Astrocyte (in vitro differentiated cells and primary cell): ENCODE data around the gene RGMB.

Source experiments
- EZH2 ChIP-seq: IDR thresholded peaks from 2 replicates; pipeline ENCODE4 v1.6.1; 2012; ENCODE audit warnings: mild to moderate bottlenecking, low read length, inconsistent platforms; ENCODE audit not compliant: insufficient read depth
- TF ChIP-seq, protein P1 (sequence below): IDR thresholded peaks from 2 replicates; pipeline ENCODE4 v1.5.1; 2011; ENCODE audit warnings: low read depth, mild to moderate bottlenecking, inconsistent platforms, low read length, moderate library complexity; ENCODE audit not compliant: insufficient read depth

DNA sequence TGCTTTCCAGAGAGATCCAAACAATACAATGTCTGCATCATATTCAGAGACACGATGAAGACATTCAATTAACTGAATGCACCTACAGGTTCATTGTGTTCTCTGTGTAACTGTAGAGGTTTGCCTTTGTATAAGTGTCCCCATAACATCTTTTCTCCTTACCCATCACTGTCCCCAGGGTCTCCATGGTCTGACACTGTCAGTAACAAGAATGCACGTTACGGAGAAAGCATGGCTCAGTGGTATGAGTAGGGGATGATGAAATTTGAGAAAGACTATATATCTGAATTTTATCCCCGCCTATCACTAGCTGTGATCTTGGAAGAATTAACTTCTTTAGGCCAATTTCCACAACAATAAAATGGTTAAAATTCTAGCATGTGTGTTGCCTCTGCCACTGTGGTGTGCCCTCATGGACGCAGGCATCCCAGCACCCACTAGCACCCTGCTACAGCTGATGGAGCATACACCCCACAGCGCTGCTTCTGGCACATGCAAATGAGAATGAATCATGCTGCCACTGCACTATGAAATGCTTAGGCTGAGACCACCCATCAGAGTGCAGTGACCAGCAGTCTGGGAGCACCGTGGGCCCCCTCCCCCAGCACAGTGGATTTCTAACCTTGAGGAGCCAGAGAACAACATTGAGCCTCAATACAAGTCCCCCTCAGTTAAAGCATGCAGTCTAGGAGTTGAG is 54.3 kb downstream of the RGMB start:
- TF ChIP-seq, protein P1, sequence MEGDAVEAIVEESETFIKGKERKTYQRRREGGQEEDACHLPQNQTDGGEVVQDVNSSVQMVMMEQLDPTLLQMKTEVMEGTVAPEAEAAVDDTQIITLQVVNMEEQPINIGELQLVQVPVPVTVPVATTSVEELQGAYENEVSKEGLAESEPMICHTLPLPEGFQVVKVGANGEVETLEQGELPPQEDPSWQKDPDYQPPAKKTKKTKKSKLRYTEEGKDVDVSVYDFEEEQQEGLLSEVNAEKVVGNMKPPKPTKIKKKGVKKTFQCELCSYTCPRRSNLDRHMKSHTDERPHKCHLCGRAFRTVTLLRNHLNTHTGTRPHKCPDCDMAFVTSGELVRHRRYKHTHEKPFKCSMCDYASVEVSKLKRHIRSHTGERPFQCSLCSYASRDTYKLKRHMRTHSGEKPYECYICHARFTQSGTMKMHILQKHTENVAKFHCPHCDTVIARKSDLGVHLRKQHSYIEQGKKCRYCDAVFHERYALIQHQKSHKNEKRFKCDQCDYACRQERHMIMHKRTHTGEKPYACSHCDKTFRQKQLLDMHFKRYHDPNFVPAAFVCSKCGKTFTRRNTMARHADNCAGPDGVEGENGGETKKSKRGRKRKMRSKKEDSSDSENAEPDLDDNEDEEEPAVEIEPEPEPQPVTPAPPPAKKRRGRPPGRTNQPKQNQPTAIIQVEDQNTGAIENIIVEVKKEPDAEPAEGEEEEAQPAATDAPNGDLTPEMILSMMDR, result no peak
- no peak for TF ChIP-seq EZH2
